ENCODE data around the gene FNIP1. TPM values are rescaled to one million over a fixed set of nuclear protein-coding genes. Genes with fewer than 3 reads are reported as not detected.

The FNIP1 gene
- total and polyA plus RNA-seq, 9 of the 15 experiments (the other 6 are each of a cell fraction or from before 2014, with no cell fraction given): 5.0 to 32.8 (median 18.4) TPM

DNA sequence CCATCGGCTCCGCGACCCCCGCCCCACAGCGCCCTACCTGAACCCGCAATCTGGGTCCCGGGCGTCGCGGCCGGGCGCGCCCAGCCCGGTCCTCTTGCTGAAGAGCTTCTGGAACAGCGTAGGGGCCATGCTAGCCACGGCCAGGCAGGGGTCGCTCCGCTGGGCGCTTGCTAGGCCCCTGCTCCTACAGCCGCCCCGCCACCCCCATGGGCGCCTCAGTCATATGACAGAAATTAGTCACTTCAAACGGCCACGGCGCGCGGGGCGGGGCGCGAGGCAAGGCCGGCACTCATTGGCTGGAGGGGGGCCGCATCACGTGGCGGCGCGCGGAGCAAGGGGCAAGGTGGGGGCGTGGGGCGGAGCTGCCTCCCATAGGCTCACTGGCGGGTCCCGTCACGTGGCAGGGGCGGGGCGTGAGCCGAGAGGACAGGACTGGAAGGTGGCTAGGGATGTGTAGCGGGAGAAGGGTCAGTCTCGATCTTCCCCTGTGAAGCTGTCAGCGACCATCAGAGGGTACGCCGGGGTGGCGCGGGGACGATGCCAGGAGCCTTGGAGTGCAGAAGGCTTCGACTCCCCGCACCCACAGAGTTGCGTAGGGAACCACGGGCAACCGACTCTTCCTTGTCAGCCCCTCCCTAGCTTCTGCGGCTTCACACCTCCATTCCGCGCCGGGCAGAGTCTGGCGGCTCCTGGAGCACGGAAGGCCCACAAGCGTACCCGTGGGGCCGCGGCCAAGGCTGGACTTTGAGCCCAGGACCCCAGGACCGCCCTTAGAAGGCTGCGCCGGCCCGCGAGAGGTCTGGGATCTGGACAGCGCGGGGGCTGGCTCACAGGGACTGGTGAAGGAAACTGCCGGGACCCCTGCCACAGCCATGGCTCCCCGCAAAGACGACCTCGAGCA lies at the start of gene FNIP1 (continued):
- no peak for TF ChIP-seq ZNF551 (CRISPR knock-in tag; IDR thresholded peaks at IDR 0.05)
- TF ChIP-seq ZNF445 (CRISPR knock-in tag; IDR thresholded peaks at IDR 0.05; ENCODE audit: low read depth): 0 out of 2 replicates have a peak, but pooled peaks have one; percentile 37
- TF ChIP-seq HINFP (tag; conservative IDR thresholded peaks at IDR 0.05; ENCODE audit: low read depth): no peak
- peak; percentile 73 to 77 for TF ChIP-seq NRF1 (conservative IDR thresholded peaks at IDR 0.05 in 1 of 2, IDR thresholded peaks at IDR 0.05 in 1 of 2)
- peak; percentile 29; the same call in 1 of the 2 replicates for TF ChIP-seq THAP12 (CRISPR knock-in tag; IDR thresholded peaks at IDR 0.05)
- peak; percentile 51; the same call in 1 of the 2 replicates for TF ChIP-seq ZNF143 (CRISPR knock-in tag; IDR thresholded peaks at IDR 0.05)
- 0 out of 2 replicates have a peak, but pooled peaks have one; percentile 60 for TF ChIP-seq HDAC8 (tag; IDR thresholded peaks at IDR 0.05)
- 0 out of 2 replicates have a peak, but pooled peaks have one; percentile 27 for TF ChIP-seq FOXJ2 (tag; IDR thresholded peaks at IDR 0.05)
- TF ChIP-seq RAD51 (IDR thresholded peaks at IDR 0.05; ENCODE audit: borderline replicate concordance, low read depth): peak; percentile 98
- peak; percentile 81 for TF ChIP-seq NR3C1 (CRISPR knock-in tag; IDR thresholded peaks at IDR 0.05)
- TF ChIP-seq, protein P1, sequence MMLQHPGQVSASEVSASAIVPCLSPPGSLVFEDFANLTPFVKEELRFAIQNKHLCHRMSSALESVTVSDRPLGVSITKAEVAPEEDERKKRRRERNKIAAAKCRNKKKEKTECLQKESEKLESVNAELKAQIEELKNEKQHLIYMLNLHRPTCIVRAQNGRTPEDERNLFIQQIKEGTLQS (IDR thresholded peaks at IDR 0.05): peak; percentile 89
- TF ChIP-seq, protein P1 (CRISPR knock-in tag; conservative IDR thresholded peaks at IDR 0.05): peak; percentile 82; the same call in 1 of the 2 replicates
- TF ChIP-seq ATF2 (CRISPR knock-in tag; IDR thresholded peaks at IDR 0.05): no peak
- no peak for TF ChIP-seq RFX5 (IDR thresholded peaks at IDR 0.05; ENCODE audit: low read depth, low read length)
- 0 out of 2 replicates have a peak, but pooled peaks have one; percentile 63 for TF ChIP-seq ZNF584 (CRISPR knock-in tag; IDR thresholded peaks at IDR 0.05; ENCODE audit: low read depth)
- peak; percentile 84 for TF ChIP-seq CTBP1 (IDR thresholded peaks at IDR 0.05; ENCODE audit: borderline replicate concordance)
- no peak for TF ChIP-seq GABPA (tag; conservative IDR thresholded peaks at IDR 0.05; ENCODE audit: low read depth)
- TF ChIP-seq HLTF (IDR thresholded peaks at IDR 0.05): no peak
- TF ChIP-seq KLF1 (tag; IDR thresholded peaks at IDR 0.05): 0 out of 2 replicates have a peak, but pooled peaks have one; percentile 28
- TF ChIP-seq PYGO2 (tag; IDR thresholded peaks at IDR 0.05): no peak
- peak; percentile 83 for TF ChIP-seq HMGN3 (IDR thresholded peaks at IDR 0.05; ENCODE audit: borderline replicate concordance, extremely low read depth, insufficient read length, low read depth, low read length)

Measured in K562 (cell line).